Mucosa of descending colon (tissue), 3 donors: Measurements from ENCODE around the gene ZSCAN26. TPM values are rescaled to one million over a fixed set of nuclear protein-coding genes. Genes with fewer than 3 reads are reported as not detected.
A peak's percentile ranks its signal among the peaks of the same experiment; 100 is the strongest.

ENCODE experiments used
- ATAC-seq: fragments of 200-7000 bp; cut with Tn5 transposase; one replicate; pipeline ENCODE4 v1.9.1; 2020; ENCODE audit warnings: mild to moderate bottlenecking, moderate library complexity
- DNase-seq, 3 donors: peaks; one replicate each; pipeline ENCODE4 v3.0.0-alpha.2; 2020
- H3K36me3 ChIP-seq: fragments of 200-600 bp; one replicate; pipeline ENCODE4 v1.8.0; 2021; ENCODE audit warnings: low read depth, mild to moderate bottlenecking
- H3K4me1 ChIP-seq: fragments of 200-600 bp; one replicate; pipeline ENCODE4 v1.8.0; 2021; ENCODE audit warnings: low read depth, mild to moderate bottlenecking
- H3K4me3 ChIP-seq: fragments of 200-600 bp; one replicate; pipeline ENCODE4 v1.8.0; 2021; ENCODE audit warnings: mild to moderate bottlenecking
- H3K9me3 ChIP-seq: fragments of 200-600 bp; one replicate; pipeline ENCODE4 v1.8.0; 2021; ENCODE audit warnings: mild to moderate bottlenecking
- CTCF ChIP-seq: fragments of 200-600 bp; IDR thresholded peaks from one replicate; pipeline ENCODE4 v1.8.0; 2022; ENCODE audit warnings: antibody characterized with exemption, mild to moderate bottlenecking
- intact Hi-C, 2 donors: fragments of 100-400 bp; cut with DNase I in 1 of 2; cut with micrococcal nuclease in 1 of 2; formaldehyde crosslinking; loops; one replicate each; pipeline versions ENCODE4 v1.11.0 to v1.11.1; 2022; cut with DNase I, micrococcal nuclease
- total RNA-seq, 3 donors: library from RNA; stranded (reverse); fragmentation: NEBNext Ultra II Directional in 2 of 3; extraction: Animal tissue kit (Norgen Biotek cat#: 25700) in 2 of 3; gene quantifications; one replicate each; pipeline versions ENCODE4 v1.2.1 to v1.2.4, GENCODE V29; 2021 to 2023
- donor health status: DM: no; HTN: no; CAD: no; lungs with moderate emphysema.
- donor health status: DM: no; HTN: no; CAD: no.
- donor health status: DM: no; HTN: yes; CAD: no.

The ZSCAN26 gene
- total RNA-seq, 3 donors from 2014 or later: 8.2 to 17.7 (median 9.2) TPM

GRCh38 chr6:28250747-28251146, 16.2 kb upstream of the ZSCAN26 start:
- ATAC-seq (no peak), DNase-seq (no peak)
- H3K9me3 ChIP-seq: no peaks in the 10 kb centered on the region
- H3K36me3 ChIP-seq: no peaks in the 10 kb centered on the region
- peaks cover 9% of the 10 kb centered on the region for H3K4me1 ChIP-seq
- H3K4me3 ChIP-seq: no peak overlapping the region
- TF ChIP-seq CTCF: no peak
- intact Hi-C loops: no loop called here

- no peaks in the 10 kb centered on the region for H3K36me3 ChIP-seq
- peak in 2 of 3 donors; percentile 42 to 54 for DNase-seq
- H3K4me3 ChIP-seq: peak overlapping the region; percentile 88
- H3K9me3 ChIP-seq: no peaks in the 10 kb centered on the region
- H3K4me1 ChIP-seq: peaks cover 9% of the 10 kb centered on the region
- no peak for TF ChIP-seq CTCF
- intact Hi-C loops: no loop called here
- peak; percentile 72 for ATAC-seq
Observed at GRCh38 chr6:28251661-28252008, 15.3 kb upstream of the ZSCAN26 start.

- H3K4me3 ChIP-seq: peak within 1 kb of the TSS; percentile 88
- H3K36me3 ChIP-seq: no peaks in the 10 kb centered on the region
- H3K4me1 ChIP-seq: peaks cover 9% of the 10 kb centered on the region
- DNase-seq (peak; percentile 60 to 96 (median 69)), ATAC-seq (peak; percentile 99)
- TF ChIP-seq CTCF: no peak
- H3K9me3 ChIP-seq: no peaks in the 10 kb centered on the region
- intact Hi-C loops: no loop called here
Observed at GRCh38 chr6:28252009-28252975, 14.7 kb upstream of the ZSCAN26 start, which contains the start of gene ZKSCAN4. TSS of gene ZKSCAN4 (minus strand) at chr6:28252269. CDS start at chr6:28251980, 289 bp downstream.

- ATAC-seq: no peak
Observed at GRCh38 chr6:28254121-28254519, 12.8 kb upstream of the ZSCAN26 start.

GRCh38 chr6:28257042-28257441, 9.9 kb upstream of the ZSCAN26 start:
- intact Hi-C loops: no loop called here
- no peak for TF ChIP-seq CTCF
- no peaks in the 10 kb centered on the region for H3K36me3 ChIP-seq

More at GRCh38 chr6:28254121-28254519, 12.8 kb upstream of the ZSCAN26 start:
- Histone ChIP-seq H3K4me1 (peaks cover 9% of the 10 kb centered on the region), H3K9me3 (no peaks in the 10 kb centered on the region), H3K4me3 (no peak overlapping the region), H3K36me3 (no peaks in the 10 kb centered on the region)
- intact Hi-C loops: no loop called here
- no peak for DNase-seq
- no peak for TF ChIP-seq CTCF

More at GRCh38 chr6:28257042-28257441, 9.9 kb upstream of the ZSCAN26 start:
- H3K4me1 ChIP-seq: no peaks in the 10 kb centered on the region
- no peak overlapping the region for H3K4me3 ChIP-seq
- no peak for ATAC-seq
- no peaks in the 10 kb centered on the region for H3K9me3 ChIP-seq
- no peak for DNase-seq
